A549 (cell line): ENCODE data around the gene SENP8.
"Not testable (repeated sequence)": the region's sequence is repeated elsewhere in the genome, so short reads cannot be mapped to it uniquely, and the experiment has no call there.

ENCODE experiments used
- CBX8 ChIP-seq: fragments of 200-600 bp; sonication (generic); IDR thresholded peaks from 2 replicates; pipeline ENCODE4 v1.6.1; 2016
- CHD2 ChIP-seq: fragments of 150-350 bp; IDR thresholded peaks from 2 replicates; pipeline ENCODE4 v1.6.1; 2014; ENCODE audit warnings: low read length; ENCODE audit not compliant: partially characterized antibody
- EHMT2 ChIP-seq: fragments of 200-600 bp; sonication (generic); IDR thresholded peaks from 2 replicates; pipeline ENCODE4 v1.6.1; 2016; ENCODE audit warnings: antibody characterized with exemption, low read depth, mild to moderate bottlenecking, moderate library complexity
- KDM5A ChIP-seq: fragments of 200-600 bp; sonication (generic); IDR thresholded peaks from 2 replicates; pipeline ENCODE4 v1.6.1; 2016; ENCODE audit warnings: antibody characterized with exemption, mild to moderate bottlenecking
- MAFK ChIP-seq: fragments of 450-650 bp; IDR thresholded peaks from 2 replicates; pipeline ENCODE4 v1.6.1; 2014; ENCODE audit not compliant: partially characterized antibody
- POLR2A ChIP-seq: IDR thresholded peaks from 2 replicates; pipeline ENCODE4 v1.6.1; 2012; ENCODE audit warnings: mild to moderate bottlenecking, low read length
- SMC3 ChIP-seq: fragments of >200 bp; sonication (Bioruptor Twin); formaldehyde crosslinking; IDR thresholded peaks from 3 replicates; pipeline ENCODE4 v1.6.1; 2018; ENCODE audit warnings: inconsistent platforms
- TF ChIP-seq, protein P1 (sequence below): fragments of >200 bp; sonication (Bioruptor Twin); formaldehyde crosslinking; IDR thresholded peaks from 3 replicates; pipeline ENCODE4 v1.5.1; 2016
- TF ChIP-seq, protein P2 (sequence below): fragments of 200-600 bp; sonication (generic); IDR thresholded peaks from 2 replicates; pipeline ENCODE4 v1.6.1; 2016; ENCODE audit warnings: antibody characterized with exemption, mild to moderate bottlenecking, moderate library complexity
- TF ChIP-seq, protein P3 (sequence below): fragments of 450-650 bp; IDR thresholded peaks from 2 replicates; pipeline ENCODE4 v1.6.1; 2014; ENCODE audit warnings: antibody characterized with exemption

DNA sequence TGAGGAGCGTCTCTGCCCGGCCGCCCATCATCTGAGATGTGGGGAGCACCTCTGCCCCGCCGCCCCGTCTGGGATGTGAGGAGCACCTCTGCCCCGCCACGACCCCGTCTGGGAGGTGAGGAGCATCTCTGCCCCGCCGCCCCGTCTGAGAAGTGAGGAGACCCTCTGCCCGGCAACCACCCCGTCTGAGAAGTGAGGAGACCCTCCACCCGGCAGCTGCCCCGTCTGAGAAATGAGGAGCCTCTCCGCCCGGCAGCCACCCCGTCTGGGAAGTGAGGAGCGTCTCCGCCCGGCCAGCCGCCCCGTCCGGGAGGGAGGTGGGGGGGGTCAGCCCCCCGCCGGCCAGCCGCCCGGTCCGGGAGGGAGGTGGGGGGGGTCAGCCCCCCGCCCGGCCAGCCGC is 17.7 kb upstream of the SENP8 start:
- TF ChIP-seq, protein P1, sequence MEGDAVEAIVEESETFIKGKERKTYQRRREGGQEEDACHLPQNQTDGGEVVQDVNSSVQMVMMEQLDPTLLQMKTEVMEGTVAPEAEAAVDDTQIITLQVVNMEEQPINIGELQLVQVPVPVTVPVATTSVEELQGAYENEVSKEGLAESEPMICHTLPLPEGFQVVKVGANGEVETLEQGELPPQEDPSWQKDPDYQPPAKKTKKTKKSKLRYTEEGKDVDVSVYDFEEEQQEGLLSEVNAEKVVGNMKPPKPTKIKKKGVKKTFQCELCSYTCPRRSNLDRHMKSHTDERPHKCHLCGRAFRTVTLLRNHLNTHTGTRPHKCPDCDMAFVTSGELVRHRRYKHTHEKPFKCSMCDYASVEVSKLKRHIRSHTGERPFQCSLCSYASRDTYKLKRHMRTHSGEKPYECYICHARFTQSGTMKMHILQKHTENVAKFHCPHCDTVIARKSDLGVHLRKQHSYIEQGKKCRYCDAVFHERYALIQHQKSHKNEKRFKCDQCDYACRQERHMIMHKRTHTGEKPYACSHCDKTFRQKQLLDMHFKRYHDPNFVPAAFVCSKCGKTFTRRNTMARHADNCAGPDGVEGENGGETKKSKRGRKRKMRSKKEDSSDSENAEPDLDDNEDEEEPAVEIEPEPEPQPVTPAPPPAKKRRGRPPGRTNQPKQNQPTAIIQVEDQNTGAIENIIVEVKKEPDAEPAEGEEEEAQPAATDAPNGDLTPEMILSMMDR, result not testable (repeated sequence)
- not testable (repeated sequence) for TF ChIP-seq MAFK, POLR2A, SMC3, CBX8, EHMT2, KDM5A, CHD2
- TF ChIP-seq, protein P2, sequence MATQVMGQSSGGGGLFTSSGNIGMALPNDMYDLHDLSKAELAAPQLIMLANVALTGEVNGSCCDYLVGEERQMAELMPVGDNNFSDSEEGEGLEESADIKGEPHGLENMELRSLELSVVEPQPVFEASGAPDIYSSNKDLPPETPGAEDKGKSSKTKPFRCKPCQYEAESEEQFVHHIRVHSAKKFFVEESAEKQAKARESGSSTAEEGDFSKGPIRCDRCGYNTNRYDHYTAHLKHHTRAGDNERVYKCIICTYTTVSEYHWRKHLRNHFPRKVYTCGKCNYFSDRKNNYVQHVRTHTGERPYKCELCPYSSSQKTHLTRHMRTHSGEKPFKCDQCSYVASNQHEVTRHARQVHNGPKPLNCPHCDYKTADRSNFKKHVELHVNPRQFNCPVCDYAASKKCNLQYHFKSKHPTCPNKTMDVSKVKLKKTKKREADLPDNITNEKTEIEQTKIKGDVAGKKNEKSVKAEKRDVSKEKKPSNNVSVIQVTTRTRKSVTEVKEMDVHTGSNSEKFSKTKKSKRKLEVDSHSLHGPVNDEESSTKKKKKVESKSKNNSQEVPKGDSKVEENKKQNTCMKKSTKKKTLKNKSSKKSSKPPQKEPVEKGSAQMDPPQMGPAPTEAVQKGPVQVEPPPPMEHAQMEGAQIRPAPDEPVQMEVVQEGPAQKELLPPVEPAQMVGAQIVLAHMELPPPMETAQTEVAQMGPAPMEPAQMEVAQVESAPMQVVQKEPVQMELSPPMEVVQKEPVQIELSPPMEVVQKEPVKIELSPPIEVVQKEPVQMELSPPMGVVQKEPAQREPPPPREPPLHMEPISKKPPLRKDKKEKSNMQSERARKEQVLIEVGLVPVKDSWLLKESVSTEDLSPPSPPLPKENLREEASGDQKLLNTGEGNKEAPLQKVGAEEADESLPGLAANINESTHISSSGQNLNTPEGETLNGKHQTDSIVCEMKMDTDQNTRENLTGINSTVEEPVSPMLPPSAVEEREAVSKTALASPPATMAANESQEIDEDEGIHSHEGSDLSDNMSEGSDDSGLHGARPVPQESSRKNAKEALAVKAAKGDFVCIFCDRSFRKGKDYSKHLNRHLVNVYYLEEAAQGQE, result not testable (repeated sequence)
- TF ChIP-seq, protein P3, sequence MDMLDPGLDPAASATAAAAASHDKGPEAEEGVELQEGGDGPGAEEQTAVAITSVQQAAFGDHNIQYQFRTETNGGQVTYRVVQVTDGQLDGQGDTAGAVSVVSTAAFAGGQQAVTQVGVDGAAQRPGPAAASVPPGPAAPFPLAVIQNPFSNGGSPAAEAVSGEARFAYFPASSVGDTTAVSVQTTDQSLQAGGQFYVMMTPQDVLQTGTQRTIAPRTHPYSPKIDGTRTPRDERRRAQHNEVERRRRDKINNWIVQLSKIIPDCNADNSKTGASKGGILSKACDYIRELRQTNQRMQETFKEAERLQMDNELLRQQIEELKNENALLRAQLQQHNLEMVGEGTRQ, result not testable (repeated sequence)
